Stimulated activated CD4-positive, alpha-beta T cell treated with anti-CD3 and anti-CD28 coated beads, Interleukin-1b, Interleukin-23, amount 100 ng/mL, for 1 hour (primary cell): ENCODE measurements around the gene SYNDIG1.

ENCODE experiments used
- DNase-seq, 2 donors: peaks; one replicate each; pipeline ENCODE4 v3.0.0-alpha.2; 2020; ENCODE audit warnings: low read depth in 2 of 2

SYNDIG1 gene

GRCh38 chr20:24674921-24675605 lies 205.6 kb downstream of the SYNDIG1 start:
- DNase-seq: no peak

- no peak for DNase-seq
Measured at GRCh38 chr20:24675651-24676352, 206.4 kb downstream of the SYNDIG1 start.

- no peak for DNase-seq
Measured at GRCh38 chr20:24676353-24676977, 207.0 kb downstream of the SYNDIG1 start.

- no peak for DNase-seq
Measured at GRCh38 chr20:24676978-24677370, 207.5 kb downstream of the SYNDIG1 start.

GRCh38 chr20:24677626-24678315 lies 208.3 kb downstream of the SYNDIG1 start:
- DNase-seq: no peak

- DNase-seq: no peak
Measured at GRCh38 chr20:24678351-24679106, 209.1 kb downstream of the SYNDIG1 start.

GRCh38 chr20:24679448-24680047 lies 210.1 kb downstream of the SYNDIG1 start:
- DNase-seq: no peak

GRCh38 chr20:24681634-24682495 lies 212.4 kb downstream of the SYNDIG1 start:
- DNase-seq: no peak

- no peak for DNase-seq
Measured at GRCh38 chr20:24682496-24682985, 213.1 kb downstream of the SYNDIG1 start.

GRCh38 chr20:24683676-24684075 lies 214.2 kb downstream of the SYNDIG1 start:
- no peak for DNase-seq

GRCh38 chr20:24684421-24684871 lies 215.0 kb downstream of the SYNDIG1 start:
- DNase-seq: no peak

GRCh38 chr20:24684956-24685691 lies 215.7 kb downstream of the SYNDIG1 start:
- DNase-seq: no peak

GRCh38 chr20:24685736-24686135 lies 216.3 kb downstream of the SYNDIG1 start:
- DNase-seq: no peak

- DNase-seq: no peak
Measured at GRCh38 chr20:24686156-24686555, 216.7 kb downstream of the SYNDIG1 start.

- DNase-seq: no peak
Measured at GRCh38 chr20:24690408-24690807, 221.0 kb downstream of the SYNDIG1 start.

- DNase-seq: no peak
Measured at GRCh38 chr20:24691901-24692351, 222.5 kb downstream of the SYNDIG1 start.

- no peak for DNase-seq
Measured at GRCh38 chr20:24692446-24693200, 223.2 kb downstream of the SYNDIG1 start.

GRCh38 chr20:24693466-24694156 lies 224.2 kb downstream of the SYNDIG1 start:
- no peak for DNase-seq
